Measurements from ENCODE around the gene PCLAF.

- TF ChIP-seq CTCF (IDR thresholded peaks at IDR 0.05), result no peak
- no peak for TF ChIP-seq POLR2A (IDR thresholded peaks at IDR 0.05)
These were observed 2.5 kb upstream of the PCLAF start for GRCh38 chr15:64383760-64384159.

Data from body of pancreas (tissue), 4 donors.